Panc1 (cell line): ENCODE measurements around the gene FNDC10. TPM values are rescaled to one million over a fixed set of nuclear protein-coding genes. Genes with fewer than 3 reads are reported as not detected.

Experiments
- ATAC-seq: fragments of 200-7000 bp; cut with Tn5 transposase; 2 replicates; pipeline ENCODE4 v1.9.1; 2020; ENCODE audit warnings: mild to moderate bottlenecking, moderate library complexity
- BruUV-seq: library from RNA; stranded (reverse); fragments of 400-500 nt; replicated peaks from 2 replicates; lab custom pipeline; 2021; lab: Mats Ljungman, UMichigan
- CTCF ChIA-PET: fragments of 300-600 bp; sonication (Branson Sonifier 250); formaldehyde crosslinking; loops from one replicate; lab custom pipeline; 2022; ENCODE audit warnings: antibody characterized with exemption; lab: Charles Lee
- POLR2A ChIA-PET: fragments of 300-600 bp; sonication (Branson Sonifier 250); formaldehyde crosslinking; loops from one replicate; lab custom pipeline; 2022; ENCODE audit warnings: antibody characterized with exemption; lab: Charles Lee
- DNase-seq: peaks from one replicate; pipeline ENCODE4 v3.0.0-alpha.2; 2010; ENCODE audit warnings: low read depth, low spot score
- H3K27ac ChIP-seq: 2 replicates; pipeline ENCODE4 v1.5.1; 2011; ENCODE audit warnings: mild to moderate bottlenecking, low read length, inconsistent platforms
- H3K27me3 ChIP-seq: fragments of 200-500 bp; sonication (Bioruptor generic); 2 replicates; pipeline ENCODE4 v1.6.0; 2014; ENCODE audit warnings: low read length, inconsistent platforms; ENCODE audit not compliant: control insufficient read depth, insufficient read depth
- H3K36me3 ChIP-seq: fragments of 200-500 bp; sonication (Bioruptor generic); 2 replicates; pipeline ENCODE4 v1.5.1; 2014; ENCODE audit warnings: inconsistent platforms, mild to moderate bottlenecking, low read length, moderate library complexity; ENCODE audit not compliant: control insufficient read depth, insufficient read depth
- H3K4me1 ChIP-seq: 2 replicates; pipeline ENCODE4 v1.5.1; 2011; ENCODE audit warnings: inconsistent platforms, mild to moderate bottlenecking, low read length, moderate library complexity; ENCODE audit not compliant: control insufficient read depth, insufficient read depth
- H3K4me3 ChIP-seq, 2 experiments: 2 replicates each; pipeline ENCODE4 v1.5.1; 2011 to 2012; ENCODE audit warnings: low read depth in 2 of 2, low read length in 2 of 2, mild to moderate bottlenecking in 2 of 2, inconsistent platforms in 1 of 2, moderate library complexity in 1 of 2
- H3K9me3 ChIP-seq: fragments of 200-500 bp; sonication (Bioruptor generic); 2 replicates; pipeline ENCODE4 v1.5.1; 2014; ENCODE audit warnings: low read depth, mild to moderate bottlenecking, inconsistent platforms, low read length, moderate library complexity; ENCODE audit not compliant: control insufficient read depth, insufficient read depth
- POLR2AphosphoS5 ChIP-seq: IDR thresholded peaks from 2 replicates; pipeline ENCODE4 v1.6.1; 2012; ENCODE audit warnings: mild to moderate bottlenecking, low read depth, low read length, moderate library complexity
- SIN3A ChIP-seq: IDR thresholded peaks from 2 replicates; pipeline ENCODE4 v1.6.1; 2012; ENCODE audit warnings: low read depth, mild to moderate bottlenecking, low read length, moderate library complexity, borderline replicate concordance; ENCODE audit not compliant: insufficient read depth
- TCF7L2 ChIP-seq: IDR thresholded peaks from 2 replicates; pipeline ENCODE4 v1.6.1; 2011; ENCODE audit warnings: mild to moderate bottlenecking, low read depth, low read length, inconsistent platforms
- in situ Hi-C: cut with HindIII; loops from 2 replicates; pipeline ENCODE4 v1.10.0; 2016; ENCODE audit warnings: low sequenced_read_pairs, low pct_unique_long_range_greater_than_20kb
- intact Hi-C: fragments of 100-400 bp; cut with micrococcal nuclease; formaldehyde crosslinking; loops from one replicate; pipeline ENCODE4 v1.10.0; 2022; ENCODE audit not compliant: unreplicated experiment
- total RNA-seq: library from RNA; stranded (reverse); gene quantifications from one replicate; pipeline ENCODE4 v1.2.1, GENCODE V29; 2021; ENCODE audit not compliant: unreplicated experiment
- TF ChIP-seq, protein P1 (sequence below), 2 experiments: IDR thresholded peaks; 2 replicates each; pipeline ENCODE4 v1.6.1; 2011 to 2012; ENCODE audit warnings: low read depth in 2 of 2, control low read depth in 1 of 2, low read length in 1 of 2, mild to moderate bottlenecking in 1 of 2, moderate library complexity in 1 of 2; ENCODE audit not compliant: insufficient read depth in 1 of 2
- TF ChIP-seq, protein P2 (sequence below): fragments of 450-650 bp; IDR thresholded peaks from 2 replicates; pipeline ENCODE4 v1.5.1; 2017; ENCODE audit warnings: mild to moderate bottlenecking

Gene FNDC10
- total RNA-seq, 1 experiment from 2014 or later = 16.2 TPM

DNA sequence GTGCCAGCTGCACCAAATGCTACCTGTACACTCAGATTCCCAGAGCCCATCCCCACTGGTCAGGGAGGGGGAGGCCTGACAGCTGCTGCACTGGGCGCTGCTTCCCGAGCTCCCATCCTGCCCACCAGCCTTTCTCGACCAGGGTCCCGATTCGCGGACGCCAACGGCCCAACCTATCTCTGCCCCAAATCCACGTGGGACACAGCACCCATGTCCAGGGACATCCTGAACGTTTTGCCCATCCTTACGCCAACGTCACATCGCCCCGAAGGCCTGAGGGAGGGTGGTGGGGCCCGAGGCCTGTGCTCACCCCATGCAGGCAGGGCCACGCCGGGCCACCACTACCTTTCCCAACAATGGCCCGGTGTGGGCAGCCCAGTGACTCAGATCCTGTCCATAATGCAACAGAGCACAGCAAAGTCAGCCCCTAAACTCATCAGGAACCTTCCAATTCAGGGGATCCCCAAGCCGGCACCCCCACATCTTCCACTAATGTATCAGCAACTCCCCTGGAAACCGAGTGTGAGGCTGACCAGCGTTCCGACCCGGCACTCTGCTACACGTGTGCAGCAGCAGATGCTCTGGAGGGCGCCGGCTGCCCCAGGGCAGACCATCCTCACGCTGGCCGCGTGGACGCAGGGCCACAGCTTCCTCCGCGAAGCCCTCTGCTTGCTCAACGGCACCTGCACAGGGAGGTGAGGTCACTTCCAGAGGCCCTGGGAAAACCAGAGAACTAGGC, 48.2 kb downstream of the FNDC10 start:
- no peak overlapping the region for H3K27ac ChIP-seq
- CTCF ChIA-PET = no interaction called here
- no peaks in the 10 kb centered on the region for H3K9me3 ChIP-seq
- intact Hi-C loops = no loop called here
- DNase-seq (no peak), ATAC-seq (no peak)
- 0 out of 2 replicates have a peak, but pooled peaks have one; percentile 15 for TF ChIP-seq POLR2AphosphoS5
- TF ChIP-seq SIN3A = no peak
- no peaks in the 10 kb centered on the region for H3K27me3 ChIP-seq
- no peak overlapping the region for H3K4me3 ChIP-seq
- POLR2A ChIA-PET = no interaction called here
- H3K4me1 ChIP-seq = peaks cover 4% of the 10 kb centered on the region; the same call in 1 of the 2 replicates
- no peaks in the 10 kb centered on the region; the same call in 1 of the 2 replicates for H3K36me3 ChIP-seq
- in situ Hi-C loops = no loop called here
- no TSS peak for BruUV-seq

DNA sequence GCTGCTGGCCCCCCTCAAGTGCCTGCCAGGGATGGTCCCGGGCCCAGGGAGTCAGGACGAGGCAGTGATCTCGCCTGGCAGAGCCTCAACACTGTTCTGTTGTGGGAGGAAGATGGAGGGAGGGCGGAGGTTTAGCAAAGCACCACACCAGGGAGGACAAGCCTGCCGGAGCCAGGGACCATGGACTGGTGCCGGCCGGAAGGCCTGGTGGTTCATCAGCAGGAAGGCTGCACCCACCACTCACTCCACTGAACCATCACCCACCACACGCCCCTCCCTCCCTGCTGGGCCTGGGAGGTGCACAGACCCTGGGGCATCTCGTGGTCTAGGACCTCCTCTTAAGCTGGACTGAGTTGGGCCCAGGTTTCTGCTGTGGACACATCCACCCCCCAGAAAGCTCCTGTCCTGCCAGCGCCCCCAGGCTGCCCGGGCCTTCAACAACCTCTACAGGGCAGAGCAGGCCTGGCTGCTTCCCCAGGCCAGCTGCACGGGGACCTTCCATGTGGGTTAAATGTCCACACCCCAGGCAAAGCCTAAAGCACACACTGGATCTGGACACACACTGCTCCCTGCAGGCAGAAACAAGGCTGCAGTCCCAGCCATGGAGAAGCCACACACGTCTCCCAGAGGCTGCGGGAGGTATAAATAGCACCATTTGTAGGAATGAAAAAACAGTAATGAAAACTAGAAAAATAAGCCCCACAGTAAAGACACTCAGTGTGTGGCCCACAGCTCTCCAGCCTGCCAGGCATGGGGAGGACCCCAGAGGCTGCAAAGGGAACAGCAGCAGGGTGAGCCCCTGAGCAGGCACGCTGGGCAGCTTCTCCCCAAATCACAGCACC, 49.1 kb downstream of the FNDC10 start:
- no peaks in the 10 kb centered on the region; the same call in 1 of the 2 replicates for H3K36me3 ChIP-seq
- ChIA-PET CTCF (no interaction called here), POLR2A (no interaction called here)
- no peaks in the 10 kb centered on the region for H3K27me3 ChIP-seq
- peak; percentile 65 for ATAC-seq
- H3K4me3 ChIP-seq = no peak overlapping the region
- DNase-seq = no peak
- peaks cover 4% of the 10 kb centered on the region; the same call in 1 of the 2 replicates for H3K4me1 ChIP-seq
- intact Hi-C loops (no loop called here), in situ Hi-C loops (no loop called here)
- no peak overlapping the region for H3K27ac ChIP-seq
- BruUV-seq = no TSS peak
- TF ChIP-seq SIN3A (no peak), TCF7L2 (no peak)
- H3K9me3 ChIP-seq = no peaks in the 10 kb centered on the region

DNA sequence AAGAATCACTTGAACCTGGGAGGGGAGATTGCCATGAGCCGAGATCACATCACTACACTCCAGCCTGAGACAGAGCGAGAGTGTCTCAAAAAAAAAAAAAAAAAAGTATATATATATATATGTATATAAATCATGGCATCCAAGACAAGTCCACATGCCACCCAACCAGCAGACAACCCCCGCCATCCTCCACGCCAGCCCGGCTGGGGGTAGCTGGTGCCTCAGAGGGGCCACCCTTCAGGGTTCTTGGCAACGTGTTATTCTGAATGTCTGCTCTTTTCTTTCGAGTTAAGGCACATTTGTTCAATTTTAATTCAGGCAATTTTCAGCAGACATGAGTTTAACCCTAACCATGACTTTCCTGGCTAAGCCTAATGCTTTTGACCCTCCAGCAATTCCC, 49.8 kb downstream of the FNDC10 start:
- DNase-seq = no peak
- Histone ChIP-seq H3K4me1 (peaks cover 4% of the 10 kb centered on the region; the same call in 1 of the 2 replicates), H3K27ac (no peak overlapping the region), H3K36me3 (no peaks in the 10 kb centered on the region; the same call in 1 of the 2 replicates), H3K27me3 (no peaks in the 10 kb centered on the region), H3K9me3 (no peaks in the 10 kb centered on the region), H3K4me3 (no peak overlapping the region)
- ATAC-seq = no peak
- CTCF ChIA-PET = no interaction called here
- in situ Hi-C loops = no loop called here
- intact Hi-C loops = no loop called here
- POLR2A ChIA-PET = no interaction called here
- TF ChIP-seq SIN3A = no peak
- TF ChIP-seq, protein P1, sequence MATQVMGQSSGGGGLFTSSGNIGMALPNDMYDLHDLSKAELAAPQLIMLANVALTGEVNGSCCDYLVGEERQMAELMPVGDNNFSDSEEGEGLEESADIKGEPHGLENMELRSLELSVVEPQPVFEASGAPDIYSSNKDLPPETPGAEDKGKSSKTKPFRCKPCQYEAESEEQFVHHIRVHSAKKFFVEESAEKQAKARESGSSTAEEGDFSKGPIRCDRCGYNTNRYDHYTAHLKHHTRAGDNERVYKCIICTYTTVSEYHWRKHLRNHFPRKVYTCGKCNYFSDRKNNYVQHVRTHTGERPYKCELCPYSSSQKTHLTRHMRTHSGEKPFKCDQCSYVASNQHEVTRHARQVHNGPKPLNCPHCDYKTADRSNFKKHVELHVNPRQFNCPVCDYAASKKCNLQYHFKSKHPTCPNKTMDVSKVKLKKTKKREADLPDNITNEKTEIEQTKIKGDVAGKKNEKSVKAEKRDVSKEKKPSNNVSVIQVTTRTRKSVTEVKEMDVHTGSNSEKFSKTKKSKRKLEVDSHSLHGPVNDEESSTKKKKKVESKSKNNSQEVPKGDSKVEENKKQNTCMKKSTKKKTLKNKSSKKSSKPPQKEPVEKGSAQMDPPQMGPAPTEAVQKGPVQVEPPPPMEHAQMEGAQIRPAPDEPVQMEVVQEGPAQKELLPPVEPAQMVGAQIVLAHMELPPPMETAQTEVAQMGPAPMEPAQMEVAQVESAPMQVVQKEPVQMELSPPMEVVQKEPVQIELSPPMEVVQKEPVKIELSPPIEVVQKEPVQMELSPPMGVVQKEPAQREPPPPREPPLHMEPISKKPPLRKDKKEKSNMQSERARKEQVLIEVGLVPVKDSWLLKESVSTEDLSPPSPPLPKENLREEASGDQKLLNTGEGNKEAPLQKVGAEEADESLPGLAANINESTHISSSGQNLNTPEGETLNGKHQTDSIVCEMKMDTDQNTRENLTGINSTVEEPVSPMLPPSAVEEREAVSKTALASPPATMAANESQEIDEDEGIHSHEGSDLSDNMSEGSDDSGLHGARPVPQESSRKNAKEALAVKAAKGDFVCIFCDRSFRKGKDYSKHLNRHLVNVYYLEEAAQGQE (IDR thresholded peaks at IDR 0.05; ENCODE audit: insufficient read depth in 1 of 2, low read depth in 2 of 2, low read length in 1 of 2) = no peak
- TF ChIP-seq TCF7L2 = no peak
- TF ChIP-seq, protein P2, sequence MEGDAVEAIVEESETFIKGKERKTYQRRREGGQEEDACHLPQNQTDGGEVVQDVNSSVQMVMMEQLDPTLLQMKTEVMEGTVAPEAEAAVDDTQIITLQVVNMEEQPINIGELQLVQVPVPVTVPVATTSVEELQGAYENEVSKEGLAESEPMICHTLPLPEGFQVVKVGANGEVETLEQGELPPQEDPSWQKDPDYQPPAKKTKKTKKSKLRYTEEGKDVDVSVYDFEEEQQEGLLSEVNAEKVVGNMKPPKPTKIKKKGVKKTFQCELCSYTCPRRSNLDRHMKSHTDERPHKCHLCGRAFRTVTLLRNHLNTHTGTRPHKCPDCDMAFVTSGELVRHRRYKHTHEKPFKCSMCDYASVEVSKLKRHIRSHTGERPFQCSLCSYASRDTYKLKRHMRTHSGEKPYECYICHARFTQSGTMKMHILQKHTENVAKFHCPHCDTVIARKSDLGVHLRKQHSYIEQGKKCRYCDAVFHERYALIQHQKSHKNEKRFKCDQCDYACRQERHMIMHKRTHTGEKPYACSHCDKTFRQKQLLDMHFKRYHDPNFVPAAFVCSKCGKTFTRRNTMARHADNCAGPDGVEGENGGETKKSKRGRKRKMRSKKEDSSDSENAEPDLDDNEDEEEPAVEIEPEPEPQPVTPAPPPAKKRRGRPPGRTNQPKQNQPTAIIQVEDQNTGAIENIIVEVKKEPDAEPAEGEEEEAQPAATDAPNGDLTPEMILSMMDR = no peak
- TF ChIP-seq POLR2AphosphoS5 = no peak
- BruUV-seq = no TSS peak
